HEK293 (cell line): ENCODE measurements around the gene CCDC57.
A peak's percentile ranks its signal among the peaks of the same experiment; 100 is the strongest.

Experiments
- HOXA7 ChIP-seq: sonication (generic); formaldehyde crosslinking; IDR thresholded peaks from 2 replicates; pipeline ENCODE4 v1.8.1; 2022; ENCODE audit warnings: missing genetic modification reagents, borderline replicate concordance
- KLF16 ChIP-seq: fragments of 450-650 bp; formaldehyde crosslinking; IDR thresholded peaks from 2 replicates; pipeline ENCODE4 v1.5.1; 2017; ENCODE audit warnings: missing biosample characterization, missing genetic modification characterization
- MYNN ChIP-seq: fragments of 450-650 bp; formaldehyde crosslinking; IDR thresholded peaks from 2 replicates; pipeline ENCODE4 v1.5.1; 2016; ENCODE audit warnings: missing biosample characterization, missing genetic modification characterization, borderline replicate concordance
- YY2 ChIP-seq: fragments of 450-650 bp; formaldehyde crosslinking; IDR thresholded peaks from 2 replicates; pipeline ENCODE4 v1.5.1; 2016; ENCODE audit warnings: missing biosample characterization, missing genetic modification characterization
- ZBTB20 ChIP-seq: fragments of 450-650 bp; formaldehyde crosslinking; IDR thresholded peaks from 2 replicates; pipeline ENCODE4 v1.5.1; 2016; ENCODE audit warnings: missing biosample characterization, missing genetic modification characterization
- ZBTB21 ChIP-seq: fragments of 450-650 bp; formaldehyde crosslinking; IDR thresholded peaks from 2 replicates; pipeline ENCODE4 v1.5.1; 2017; ENCODE audit warnings: missing biosample characterization, missing genetic modification characterization
- ZBTB8A ChIP-seq: fragments of 450-650 bp; formaldehyde crosslinking; IDR thresholded peaks from 2 replicates; pipeline ENCODE4 v1.5.1; 2016; ENCODE audit warnings: missing biosample characterization, missing genetic modification characterization
- ZFHX2 ChIP-seq: fragments of 450-650 bp; formaldehyde crosslinking; conservative IDR thresholded peaks from 2 replicates; pipeline ENCODE4 v1.5.1; 2016; ENCODE audit warnings: missing biosample characterization, missing genetic modification characterization
- ZFP3 ChIP-seq: fragments of 450-650 bp; formaldehyde crosslinking; IDR thresholded peaks from 2 replicates; pipeline ENCODE4 v1.5.1; 2016; ENCODE audit warnings: low read depth, missing biosample characterization, missing genetic modification characterization
- ZNF19 ChIP-seq: fragments of 450-650 bp; formaldehyde crosslinking; IDR thresholded peaks from 2 replicates; pipeline ENCODE4; 2016; ENCODE audit warnings: missing biosample characterization, missing genetic modification characterization, low read depth
- ZNF292 ChIP-seq: fragments of 450-650 bp; formaldehyde crosslinking; IDR thresholded peaks from 2 replicates; pipeline ENCODE4 v1.5.1; 2016; ENCODE audit warnings: low read depth, missing biosample characterization, missing genetic modification characterization, borderline replicate concordance
- ZNF335 ChIP-seq: fragments of 450-650 bp; formaldehyde crosslinking; conservative IDR thresholded peaks from 2 replicates; pipeline ENCODE4 v1.5.1; 2016; ENCODE audit warnings: missing biosample characterization, missing genetic modification characterization
- ZNF350 ChIP-seq: fragments of 450-650 bp; formaldehyde crosslinking; IDR thresholded peaks from 2 replicates; pipeline ENCODE4 v1.5.0; 2017; ENCODE audit warnings: missing biosample characterization, mild to moderate bottlenecking, missing genetic modification characterization
- ZNF394 ChIP-seq: fragments of 450-650 bp; formaldehyde crosslinking; IDR thresholded peaks from 2 replicates; pipeline ENCODE4 v1.5.1; 2016; ENCODE audit warnings: missing biosample characterization, missing genetic modification characterization, mild to moderate bottlenecking, moderate library complexity, borderline replicate concordance
- ZNF416 ChIP-seq: fragments of 450-650 bp; formaldehyde crosslinking; IDR thresholded peaks from 2 replicates; pipeline ENCODE4 v1.5.1; 2016; ENCODE audit warnings: missing biosample characterization, missing genetic modification characterization
- ZNF658 ChIP-seq: fragments of 450-650 bp; formaldehyde crosslinking; IDR thresholded peaks from 2 replicates; pipeline ENCODE4; 2016; ENCODE audit warnings: missing biosample characterization, missing genetic modification characterization
- TF ChIP-seq, protein P1 (sequence below): fragments of 450-650 bp; formaldehyde crosslinking; IDR thresholded peaks from 2 replicates; pipeline ENCODE4 v1.5.1; 2016; ENCODE audit warnings: missing biosample characterization, missing genetic modification characterization
- TF ChIP-seq, protein P2 (sequence below): fragments of 450-650 bp; formaldehyde crosslinking; IDR thresholded peaks from 2 replicates; pipeline ENCODE4 v1.5.1; 2016; ENCODE audit warnings: missing biosample characterization, missing genetic modification characterization
- TF ChIP-seq, protein P3 (sequence below): fragments of 450-650 bp; formaldehyde crosslinking; optimal IDR thresholded peaks from 2 replicates; pipeline ENCODE3; 2016; ENCODE audit warnings: missing biosample characterization, mild to moderate bottlenecking, missing genetic modification characterization
- TF ChIP-seq, protein P4 (sequence below): fragments of 450-650 bp; formaldehyde crosslinking; IDR thresholded peaks from 2 replicates; pipeline ENCODE4 v1.5.1; 2017; ENCODE audit warnings: missing biosample characterization, missing genetic modification characterization
- TF ChIP-seq, protein P5 (sequence below): fragments of 450-650 bp; formaldehyde crosslinking; IDR thresholded peaks from 2 replicates; pipeline ENCODE4 v1.5.1; 2016; ENCODE audit warnings: missing biosample characterization, missing genetic modification characterization
- TF ChIP-seq, protein P6 (sequence below): fragments of 450-650 bp; formaldehyde crosslinking; IDR thresholded peaks from 2 replicates; pipeline ENCODE4 v1.5.1; 2016; ENCODE audit warnings: missing biosample characterization, missing genetic modification characterization
- TF ChIP-seq, protein P7 (sequence below): fragments of 450-650 bp; formaldehyde crosslinking; IDR thresholded peaks from 2 replicates; pipeline ENCODE4 v1.5.1; 2016; ENCODE audit warnings: missing biosample characterization, missing genetic modification characterization

Gene CCDC57

DNA sequence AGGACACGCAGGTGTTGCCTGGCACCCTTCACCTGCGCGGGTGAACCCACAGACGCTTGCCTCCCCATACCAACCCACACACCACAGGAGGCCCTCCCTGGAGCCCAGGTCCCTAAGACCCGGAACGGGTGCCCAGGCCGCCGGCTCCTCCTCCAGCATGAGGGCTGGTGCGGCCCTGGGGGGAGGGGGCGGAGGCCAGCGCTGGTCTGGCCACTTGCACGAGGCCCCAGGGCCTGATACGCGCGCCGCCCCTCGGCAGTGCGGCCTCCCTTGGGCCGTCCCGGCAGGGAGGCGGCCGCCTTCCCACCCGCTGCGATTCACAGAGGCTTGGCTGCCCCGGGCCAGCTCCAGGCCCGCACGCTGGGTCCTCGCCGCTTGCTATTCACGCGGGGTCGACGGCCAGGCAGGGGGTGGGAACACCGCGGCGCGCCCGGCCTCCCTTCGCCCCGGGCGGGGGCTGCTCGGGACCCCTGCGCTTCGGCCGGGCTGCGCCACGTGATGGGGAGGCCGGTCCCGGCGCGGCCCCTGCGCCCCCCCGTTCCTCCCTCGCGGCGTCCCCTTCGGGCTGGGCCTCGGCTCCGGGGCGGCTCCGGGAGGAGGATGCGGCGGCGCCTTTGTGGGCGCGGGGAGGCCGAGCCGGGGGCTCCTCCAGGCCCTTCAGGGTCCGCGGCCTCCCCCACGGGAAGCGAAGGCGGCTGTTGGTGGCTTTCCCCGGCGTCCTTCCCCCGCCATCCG is 115.3 kb downstream of the CCDC57 start (continued):
- TF ChIP-seq ZBTB21 (tag by site-specific recombination) (no peak), ZNF416 (no peak), ZBTB20 (tag by site-specific recombination) (peak; percentile 44; the same call in 1 of the 2 replicates), ZBTB8A (tag by site-specific recombination) (0 out of 2 replicates have a peak, but pooled peaks have one; percentile 52), YY2 (no peak), KLF16 (no peak; the same call in 1 of the 2 replicates), ZNF19 (tag by site-specific recombination) (no peak), ZNF658 (no peak), ZNF335 (tag by site-specific recombination) (peak; percentile 96), HOXA7 (no peak), ZNF350 (tag by site-specific recombination) (no peak), ZFP3 (tag by site-specific recombination) (no peak), ZFHX2 (tag by site-specific recombination) (peak; percentile 86), ZNF394 (tag by site-specific recombination) (no peak), ZNF292 (tag by site-specific recombination) (no peak), MYNN (tag by site-specific recombination) (0 out of 2 replicates have a peak, but pooled peaks have one; percentile 4)
- TF ChIP-seq, protein P1, sequence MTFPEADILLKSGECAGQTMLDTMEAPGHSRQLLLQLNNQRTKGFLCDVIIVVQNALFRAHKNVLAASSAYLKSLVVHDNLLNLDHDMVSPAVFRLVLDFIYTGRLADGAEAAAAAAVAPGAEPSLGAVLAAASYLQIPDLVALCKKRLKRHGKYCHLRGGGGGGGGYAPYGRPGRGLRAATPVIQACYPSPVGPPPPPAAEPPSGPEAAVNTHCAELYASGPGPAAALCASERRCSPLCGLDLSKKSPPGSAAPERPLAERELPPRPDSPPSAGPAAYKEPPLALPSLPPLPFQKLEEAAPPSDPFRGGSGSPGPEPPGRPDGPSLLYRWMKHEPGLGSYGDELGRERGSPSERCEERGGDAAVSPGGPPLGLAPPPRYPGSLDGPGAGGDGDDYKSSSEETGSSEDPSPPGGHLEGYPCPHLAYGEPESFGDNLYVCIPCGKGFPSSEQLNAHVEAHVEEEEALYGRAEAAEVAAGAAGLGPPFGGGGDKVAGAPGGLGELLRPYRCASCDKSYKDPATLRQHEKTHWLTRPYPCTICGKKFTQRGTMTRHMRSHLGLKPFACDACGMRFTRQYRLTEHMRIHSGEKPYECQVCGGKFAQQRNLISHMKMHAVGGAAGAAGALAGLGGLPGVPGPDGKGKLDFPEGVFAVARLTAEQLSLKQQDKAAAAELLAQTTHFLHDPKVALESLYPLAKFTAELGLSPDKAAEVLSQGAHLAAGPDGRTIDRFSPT (tag by site-specific recombination) = peak; percentile 71; the same call in 1 of the 2 replicates
- TF ChIP-seq, protein P2, sequence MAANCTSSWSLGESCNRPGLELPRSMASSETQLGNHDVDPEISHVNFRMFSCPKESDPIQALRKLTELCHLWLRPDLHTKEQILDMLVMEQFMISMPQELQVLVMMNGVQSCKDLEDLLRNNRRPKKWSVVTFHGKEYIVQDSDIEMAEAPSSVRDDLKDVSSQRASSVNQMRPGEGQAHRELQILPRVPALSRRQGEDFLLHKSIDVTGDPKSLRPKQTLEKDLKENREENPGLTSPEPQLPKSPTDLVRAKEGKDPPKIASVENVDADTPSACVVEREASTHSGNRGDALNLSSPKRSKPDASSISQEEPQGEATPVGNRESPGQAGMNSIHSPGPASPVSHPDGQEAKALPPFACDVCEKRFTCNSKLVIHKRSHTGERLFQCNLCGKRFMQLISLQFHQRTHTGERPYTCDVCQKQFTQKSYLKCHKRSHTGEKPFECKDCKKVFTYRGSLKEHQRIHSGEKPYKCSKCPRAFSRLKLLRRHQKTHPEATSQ = no peak
- TF ChIP-seq, protein P3, sequence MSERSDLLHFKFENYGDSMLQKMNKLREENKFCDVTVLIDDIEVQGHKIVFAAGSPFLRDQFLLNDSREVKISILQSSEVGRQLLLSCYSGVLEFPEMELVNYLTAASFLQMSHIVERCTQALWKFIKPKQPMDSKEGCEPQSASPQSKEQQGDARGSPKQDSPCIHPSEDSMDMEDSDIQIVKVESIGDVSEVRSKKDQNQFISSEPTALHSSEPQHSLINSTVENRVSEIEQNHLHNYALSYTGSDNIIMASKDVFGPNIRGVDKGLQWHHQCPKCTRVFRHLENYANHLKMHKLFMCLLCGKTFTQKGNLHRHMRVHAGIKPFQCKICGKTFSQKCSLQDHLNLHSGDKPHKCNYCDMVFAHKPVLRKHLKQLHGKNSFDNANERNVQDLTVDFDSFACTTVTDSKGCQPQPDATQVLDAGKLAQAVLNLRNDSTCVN = peak; percentile 77
- TF ChIP-seq, protein P4, sequence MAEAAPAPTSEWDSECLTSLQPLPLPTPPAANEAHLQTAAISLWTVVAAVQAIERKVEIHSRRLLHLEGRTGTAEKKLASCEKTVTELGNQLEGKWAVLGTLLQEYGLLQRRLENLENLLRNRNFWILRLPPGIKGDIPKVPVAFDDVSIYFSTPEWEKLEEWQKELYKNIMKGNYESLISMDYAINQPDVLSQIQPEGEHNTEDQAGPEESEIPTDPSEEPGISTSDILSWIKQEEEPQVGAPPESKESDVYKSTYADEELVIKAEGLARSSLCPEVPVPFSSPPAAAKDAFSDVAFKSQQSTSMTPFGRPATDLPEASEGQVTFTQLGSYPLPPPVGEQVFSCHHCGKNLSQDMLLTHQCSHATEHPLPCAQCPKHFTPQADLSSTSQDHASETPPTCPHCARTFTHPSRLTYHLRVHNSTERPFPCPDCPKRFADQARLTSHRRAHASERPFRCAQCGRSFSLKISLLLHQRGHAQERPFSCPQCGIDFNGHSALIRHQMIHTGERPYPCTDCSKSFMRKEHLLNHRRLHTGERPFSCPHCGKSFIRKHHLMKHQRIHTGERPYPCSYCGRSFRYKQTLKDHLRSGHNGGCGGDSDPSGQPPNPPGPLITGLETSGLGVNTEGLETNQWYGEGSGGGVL = 0 out of 2 replicates have a peak, but pooled peaks have one; percentile 6
- TF ChIP-seq, protein P5, sequence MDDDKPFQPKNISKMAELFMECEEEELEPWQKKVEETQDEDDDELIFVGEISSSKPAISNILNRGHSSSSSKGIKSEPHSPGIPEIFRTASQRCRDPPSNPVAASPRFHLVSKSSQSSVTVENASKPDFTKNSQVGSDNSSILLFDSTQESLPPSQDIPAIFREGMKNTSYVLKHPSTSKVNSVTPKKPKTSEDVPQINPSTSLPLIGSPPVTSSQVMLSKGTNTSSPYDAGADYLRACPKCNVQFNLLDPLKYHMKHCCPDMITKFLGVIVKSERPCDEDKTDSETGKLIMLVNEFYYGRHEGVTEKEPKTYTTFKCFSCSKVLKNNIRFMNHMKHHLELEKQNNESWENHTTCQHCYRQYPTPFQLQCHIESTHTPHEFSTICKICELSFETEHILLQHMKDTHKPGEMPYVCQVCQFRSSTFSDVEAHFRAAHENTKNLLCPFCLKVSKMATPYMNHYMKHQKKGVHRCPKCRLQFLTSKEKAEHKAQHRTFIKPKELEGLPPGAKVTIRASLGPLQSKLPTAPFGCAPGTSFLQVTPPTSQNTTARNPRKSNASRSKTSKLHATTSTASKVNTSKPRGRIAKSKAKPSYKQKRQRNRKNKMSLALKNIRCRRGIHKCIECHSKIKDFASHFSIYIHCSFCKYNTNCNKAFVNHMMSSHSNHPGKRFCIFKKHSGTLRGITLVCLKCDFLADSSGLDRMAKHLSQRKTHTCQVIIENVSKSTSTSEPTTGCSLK (tag by site-specific recombination) = no peak
- TF ChIP-seq, protein P6, sequence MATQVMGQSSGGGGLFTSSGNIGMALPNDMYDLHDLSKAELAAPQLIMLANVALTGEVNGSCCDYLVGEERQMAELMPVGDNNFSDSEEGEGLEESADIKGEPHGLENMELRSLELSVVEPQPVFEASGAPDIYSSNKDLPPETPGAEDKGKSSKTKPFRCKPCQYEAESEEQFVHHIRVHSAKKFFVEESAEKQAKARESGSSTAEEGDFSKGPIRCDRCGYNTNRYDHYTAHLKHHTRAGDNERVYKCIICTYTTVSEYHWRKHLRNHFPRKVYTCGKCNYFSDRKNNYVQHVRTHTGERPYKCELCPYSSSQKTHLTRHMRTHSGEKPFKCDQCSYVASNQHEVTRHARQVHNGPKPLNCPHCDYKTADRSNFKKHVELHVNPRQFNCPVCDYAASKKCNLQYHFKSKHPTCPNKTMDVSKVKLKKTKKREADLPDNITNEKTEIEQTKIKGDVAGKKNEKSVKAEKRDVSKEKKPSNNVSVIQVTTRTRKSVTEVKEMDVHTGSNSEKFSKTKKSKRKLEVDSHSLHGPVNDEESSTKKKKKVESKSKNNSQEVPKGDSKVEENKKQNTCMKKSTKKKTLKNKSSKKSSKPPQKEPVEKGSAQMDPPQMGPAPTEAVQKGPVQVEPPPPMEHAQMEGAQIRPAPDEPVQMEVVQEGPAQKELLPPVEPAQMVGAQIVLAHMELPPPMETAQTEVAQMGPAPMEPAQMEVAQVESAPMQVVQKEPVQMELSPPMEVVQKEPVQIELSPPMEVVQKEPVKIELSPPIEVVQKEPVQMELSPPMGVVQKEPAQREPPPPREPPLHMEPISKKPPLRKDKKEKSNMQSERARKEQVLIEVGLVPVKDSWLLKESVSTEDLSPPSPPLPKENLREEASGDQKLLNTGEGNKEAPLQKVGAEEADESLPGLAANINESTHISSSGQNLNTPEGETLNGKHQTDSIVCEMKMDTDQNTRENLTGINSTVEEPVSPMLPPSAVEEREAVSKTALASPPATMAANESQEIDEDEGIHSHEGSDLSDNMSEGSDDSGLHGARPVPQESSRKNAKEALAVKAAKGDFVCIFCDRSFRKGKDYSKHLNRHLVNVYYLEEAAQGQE (tag by site-specific recombination) = no peak
- TF ChIP-seq, protein P7, sequence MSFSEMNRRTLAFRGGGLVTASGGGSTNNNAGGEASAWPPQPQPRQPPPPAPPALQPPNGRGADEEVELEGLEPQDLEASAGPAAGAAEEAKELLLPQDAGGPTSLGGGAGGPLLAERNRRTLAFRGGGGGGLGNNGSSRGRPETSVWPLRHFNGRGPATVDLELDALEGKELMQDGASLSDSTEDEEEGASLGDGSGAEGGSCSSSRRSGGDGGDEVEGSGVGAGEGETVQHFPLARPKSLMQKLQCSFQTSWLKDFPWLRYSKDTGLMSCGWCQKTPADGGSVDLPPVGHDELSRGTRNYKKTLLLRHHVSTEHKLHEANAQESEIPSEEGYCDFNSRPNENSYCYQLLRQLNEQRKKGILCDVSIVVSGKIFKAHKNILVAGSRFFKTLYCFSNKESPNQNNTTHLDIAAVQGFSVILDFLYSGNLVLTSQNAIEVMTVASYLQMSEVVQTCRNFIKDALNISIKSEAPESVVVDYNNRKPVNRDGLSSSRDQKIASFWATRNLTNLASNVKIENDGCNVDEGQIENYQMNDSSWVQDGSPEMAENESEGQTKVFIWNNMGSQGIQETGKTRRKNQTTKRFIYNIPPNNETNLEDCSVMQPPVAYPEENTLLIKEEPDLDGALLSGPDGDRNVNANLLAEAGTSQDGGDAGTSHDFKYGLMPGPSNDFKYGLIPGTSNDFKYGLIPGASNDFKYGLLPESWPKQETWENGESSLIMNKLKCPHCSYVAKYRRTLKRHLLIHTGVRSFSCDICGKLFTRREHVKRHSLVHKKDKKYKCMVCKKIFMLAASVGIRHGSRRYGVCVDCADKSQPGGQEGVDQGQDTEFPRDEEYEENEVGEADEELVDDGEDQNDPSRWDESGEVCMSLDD (tag by site-specific recombination) = peak; percentile 49; the same call in 1 of the 2 replicates
